Activated effector memory CD4-positive, alpha-beta T cell treated with Interleukin-2 at 50 U/mL for 16 hours (primary cell): Measurements from ENCODE around the gene CLEC4D.
"Not testable (repeated sequence)": the region's sequence is repeated elsewhere in the genome, so short reads cannot be mapped to it uniquely, and the experiment has no call there.

Experiments
- DNase-seq: peaks from one replicate; pipeline ENCODE4 v3.0.0-alpha.2; 2020

Gene CLEC4D

DNA sequence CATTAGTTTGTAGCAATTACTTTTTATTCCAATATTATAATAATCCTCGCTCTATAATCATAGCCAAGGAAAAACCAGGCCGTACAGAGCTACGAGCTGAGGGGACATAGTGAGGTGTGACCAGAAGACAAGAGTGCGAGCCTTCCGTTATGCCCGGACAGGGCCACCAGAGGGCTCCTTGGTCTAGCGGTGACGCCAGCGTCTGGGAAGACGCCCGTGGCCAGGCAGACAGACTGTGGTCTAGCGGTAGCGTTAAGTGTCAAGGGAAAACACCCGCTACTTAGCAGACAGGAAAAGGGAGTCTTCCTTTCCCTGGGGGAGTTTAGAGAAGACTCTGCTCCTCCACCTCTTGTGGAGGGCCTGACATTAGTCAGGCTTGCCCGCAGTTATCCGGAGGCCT lies 24.5 kb downstream of the CLEC4D start:
- not testable (repeated sequence) for DNase-seq

DNA sequence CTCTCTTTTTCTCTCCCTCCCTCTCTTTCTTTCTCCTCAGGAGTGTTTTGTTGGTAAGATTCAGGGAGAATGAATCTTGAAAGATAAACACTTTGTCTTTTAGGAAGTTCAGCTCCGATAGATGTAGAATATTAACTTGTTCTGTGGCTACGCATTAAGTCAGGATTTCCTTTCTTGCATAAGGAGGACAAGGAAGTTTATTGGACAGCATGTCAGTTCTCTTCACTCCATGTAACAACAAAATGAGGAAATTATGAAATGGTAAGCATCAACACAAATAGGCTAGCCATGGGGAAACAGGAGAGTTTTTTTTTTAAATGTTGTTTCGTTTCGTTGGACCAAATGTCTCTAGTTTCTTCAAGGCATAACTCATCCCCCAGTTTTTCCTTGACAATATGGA lies 27.5 kb downstream of the CLEC4D start, which contains the start of gene CLEC4E:
TSS of gene CLEC4E (minus strand) at position 75 of the 400 bp plus-strand sequence. CDS start 108 bp downstream, outside the sequence.
- not testable (repeated sequence) for DNase-seq

DNA sequence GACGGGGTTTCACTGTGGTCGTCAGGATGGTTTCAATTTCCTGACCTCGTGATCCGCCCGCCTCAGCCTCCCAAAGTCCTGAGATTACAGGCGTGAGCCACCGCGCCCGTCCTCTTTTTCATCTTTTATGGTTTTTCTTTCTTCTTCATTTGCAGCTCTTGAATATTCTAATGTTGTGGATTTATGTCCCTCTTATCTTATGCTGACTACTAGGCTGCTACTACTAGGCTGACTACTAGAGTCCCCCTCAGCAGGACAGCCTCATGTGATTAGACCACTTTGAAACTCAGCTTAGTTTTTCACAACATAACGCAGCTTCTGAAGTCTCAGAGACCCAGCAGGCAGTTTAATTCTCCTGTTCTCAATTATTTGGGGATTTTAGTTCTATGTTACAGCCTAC lies 28.3 kb downstream of the CLEC4D start:
- DNase-seq, result no peak

DNA sequence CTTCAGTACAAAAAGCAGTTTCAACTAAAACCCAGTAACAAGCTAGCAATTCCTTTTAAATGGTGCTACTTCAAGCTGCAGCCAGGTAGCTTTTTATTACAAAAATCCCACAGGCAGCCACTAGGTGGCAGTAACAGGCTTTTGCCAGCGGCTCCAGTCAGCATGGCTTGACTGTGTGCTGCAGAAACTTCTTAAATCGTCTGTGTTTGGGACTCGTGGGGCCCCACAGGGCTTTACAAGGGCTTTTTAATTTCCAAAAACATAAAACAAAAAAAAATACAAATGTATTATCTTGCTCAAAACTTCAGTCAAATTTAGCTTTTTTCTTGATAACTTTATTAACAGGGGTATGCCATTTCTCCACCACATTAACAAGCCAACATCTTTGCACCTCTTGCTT lies 31.0 kb downstream of the CLEC4D start:
- DNase-seq, result peak; percentile 44

DNA sequence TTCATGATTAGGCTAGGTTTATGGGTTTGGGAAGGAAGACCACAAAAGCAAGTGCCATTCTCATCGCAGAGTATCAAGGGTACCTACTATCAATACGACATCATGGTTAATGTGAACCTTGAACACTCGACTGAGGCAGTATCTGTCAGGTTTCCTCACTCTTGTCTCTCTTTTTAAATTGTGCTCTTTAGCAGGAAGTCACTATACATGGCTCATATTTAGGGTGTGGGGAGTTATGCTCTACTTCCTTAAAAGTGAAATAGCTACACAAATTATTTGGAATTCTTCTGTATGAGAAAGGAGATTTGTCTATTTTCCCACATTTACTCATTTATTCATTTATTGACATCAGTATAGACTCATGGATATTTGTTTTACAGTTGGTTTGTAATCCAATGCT lies 33.3 kb downstream of the CLEC4D start:
- DNase-seq, result no peak

DNA sequence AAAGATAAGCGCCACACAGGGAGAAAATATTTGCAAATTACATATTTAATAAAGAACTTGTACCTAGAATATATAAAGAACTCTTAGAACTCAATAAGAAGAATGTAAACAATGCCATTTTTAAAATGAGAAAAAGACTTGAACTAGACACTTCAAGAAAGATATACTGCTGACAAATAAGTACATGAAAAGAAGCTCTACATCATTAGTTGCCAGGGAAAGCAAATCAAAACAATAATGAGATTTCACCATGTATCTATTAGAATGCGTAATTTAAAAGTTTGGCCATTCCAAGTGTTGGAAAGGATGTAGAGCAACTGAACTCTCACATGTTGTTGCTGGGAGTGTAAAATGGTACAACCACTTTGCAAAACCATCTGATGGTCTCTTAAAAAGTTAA lies 34.3 kb downstream of the CLEC4D start:
- no peak for DNase-seq

DNA sequence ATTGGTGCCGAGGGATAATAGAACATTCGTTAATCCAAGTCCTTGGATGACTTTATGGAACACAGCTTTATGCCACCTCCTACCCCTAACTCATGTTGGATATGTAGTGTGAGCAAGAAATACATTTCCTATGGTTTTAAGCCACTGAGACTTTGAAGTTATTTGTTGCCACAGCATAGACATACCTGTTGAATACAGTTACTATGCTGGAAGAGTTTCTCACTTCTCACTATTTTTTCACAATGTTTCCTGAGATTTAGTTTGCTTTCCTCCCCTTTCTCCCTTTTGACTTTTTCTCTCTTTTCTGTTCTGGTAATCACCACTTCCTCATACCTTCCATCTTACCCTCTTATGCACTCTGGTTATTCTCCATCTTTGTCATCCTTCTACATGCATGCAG lies 34.9 kb downstream of the CLEC4D start:
- DNase-seq, result no peak

DNA sequence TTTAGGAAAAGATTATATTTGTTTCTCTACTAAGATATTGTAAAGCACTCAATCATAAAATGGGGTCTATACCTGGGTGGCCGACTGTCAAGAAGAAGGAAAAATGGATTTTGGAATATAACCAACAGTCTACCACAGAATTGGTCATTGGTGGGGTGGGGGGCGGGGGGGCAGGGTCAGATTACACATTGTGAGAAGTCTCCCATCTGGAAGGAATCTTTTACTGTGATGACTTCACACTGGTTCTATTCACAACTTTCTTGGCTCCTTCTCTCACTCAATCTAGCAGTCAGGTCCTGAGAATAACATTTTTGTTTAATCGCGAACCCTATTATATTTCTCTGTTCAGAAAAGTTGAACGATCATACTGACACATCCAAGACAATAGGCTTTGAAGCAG lies 36.1 kb downstream of the CLEC4D start:
- no peak for DNase-seq

DNA sequence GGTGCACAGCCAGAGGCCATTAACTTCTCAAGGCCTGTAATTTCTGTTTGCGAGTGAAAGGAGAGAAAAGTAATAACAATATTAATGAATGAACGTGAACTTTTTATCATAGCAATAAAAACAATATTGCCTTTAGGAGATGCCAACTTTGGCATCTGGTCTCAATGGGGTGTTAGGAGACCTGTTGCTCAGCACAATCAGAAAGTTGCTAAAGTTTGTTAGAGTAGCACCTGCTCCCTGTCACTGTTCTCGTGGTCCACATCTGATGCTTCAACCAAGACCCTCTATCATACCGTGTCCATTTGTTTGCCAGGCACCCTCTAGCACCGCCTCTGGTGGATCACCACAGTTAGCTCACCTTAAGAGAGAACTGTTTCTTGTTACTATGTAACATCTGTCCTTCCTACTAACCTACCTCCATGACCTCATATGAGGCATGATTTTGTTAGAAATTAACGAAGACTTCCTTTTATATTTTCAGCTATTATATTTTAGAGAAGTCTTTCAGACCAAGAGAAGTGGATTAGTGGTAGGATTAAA lies 39.9 kb downstream of the CLEC4D start:
- no peak for DNase-seq

DNA sequence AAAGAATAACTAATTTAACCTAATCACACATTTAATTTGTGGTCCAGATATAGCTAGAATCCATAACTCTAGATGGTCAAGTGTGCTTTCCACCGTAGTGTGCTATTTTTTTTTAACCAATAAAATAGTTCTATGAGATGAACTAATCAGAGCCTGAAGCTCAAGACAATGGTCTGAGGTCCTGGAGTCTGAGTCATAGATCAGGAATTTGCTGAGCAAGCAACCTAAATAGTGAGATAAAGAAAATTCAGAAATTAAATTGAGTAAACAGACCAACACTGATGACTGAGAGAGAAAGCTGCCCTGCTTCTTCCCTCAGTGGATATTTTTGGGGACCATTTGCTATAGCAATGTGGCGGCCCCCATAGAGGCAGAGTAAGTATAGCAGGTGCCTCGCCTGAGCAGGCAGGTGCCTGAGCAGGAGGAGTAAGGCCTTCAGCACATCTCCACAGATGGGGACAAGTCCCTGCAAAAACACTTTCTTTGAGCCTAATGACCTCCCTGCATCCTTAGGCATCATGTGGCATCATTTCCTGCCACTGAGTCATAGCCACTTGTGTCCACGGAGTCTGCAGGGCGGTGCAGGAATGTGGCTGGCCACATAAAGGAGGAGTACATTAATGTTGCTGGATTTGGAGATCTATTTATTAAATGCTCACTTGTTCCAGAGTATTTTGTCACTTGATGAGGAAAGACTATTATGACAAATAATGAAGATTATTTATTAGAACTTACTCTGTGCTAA lies 41.3 kb downstream of the CLEC4D start:
- DNase-seq, result no peak

DNA sequence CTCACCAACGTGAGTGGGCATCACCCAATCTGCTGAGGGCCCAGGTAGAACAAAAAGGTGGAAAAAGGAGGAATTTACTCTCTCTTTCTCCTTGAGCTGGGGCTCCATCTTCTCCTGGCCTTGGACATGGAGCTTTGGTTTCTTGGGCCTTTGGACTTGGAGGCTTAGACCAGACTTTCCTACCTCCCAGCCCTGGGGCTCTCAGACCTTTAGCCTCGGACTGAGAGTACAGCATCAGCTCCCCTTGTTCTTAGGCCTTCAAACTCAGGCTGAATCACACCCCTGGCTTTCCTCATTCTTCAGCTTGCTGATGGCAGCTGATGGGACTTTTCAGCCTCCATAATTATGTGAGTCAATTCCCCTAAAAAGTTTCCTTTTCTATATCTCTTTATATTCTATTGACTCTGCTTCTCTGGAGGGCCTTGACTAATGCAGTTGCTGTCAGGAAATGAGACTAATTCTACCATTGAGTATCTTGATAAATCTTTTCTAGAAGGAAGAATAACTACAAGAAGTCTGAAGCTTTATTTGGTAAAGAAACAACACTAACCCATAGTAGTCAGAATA lies 43.3 kb downstream of the CLEC4D start:
- no peak for DNase-seq

DNA sequence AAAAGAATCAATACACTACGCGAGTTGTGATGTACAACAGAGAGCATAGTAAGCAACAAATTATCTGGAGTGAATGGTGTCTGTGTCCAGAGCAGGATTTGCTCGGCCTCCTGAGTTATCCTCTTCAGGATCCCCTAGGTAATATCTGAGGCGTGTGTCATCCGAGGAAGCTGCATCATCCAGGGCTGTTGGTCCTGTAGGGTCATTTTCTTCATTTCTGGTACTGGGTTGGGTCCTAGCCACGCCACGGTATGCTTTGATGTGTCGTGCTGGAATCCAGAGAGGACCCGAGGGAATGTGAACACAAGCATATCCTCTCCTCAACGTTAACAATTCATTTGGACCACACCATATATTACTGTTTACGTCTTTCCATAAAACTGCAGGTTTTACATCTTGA lies 46.4 kb downstream of the CLEC4D start:
- DNase-seq, result no peak

DNA sequence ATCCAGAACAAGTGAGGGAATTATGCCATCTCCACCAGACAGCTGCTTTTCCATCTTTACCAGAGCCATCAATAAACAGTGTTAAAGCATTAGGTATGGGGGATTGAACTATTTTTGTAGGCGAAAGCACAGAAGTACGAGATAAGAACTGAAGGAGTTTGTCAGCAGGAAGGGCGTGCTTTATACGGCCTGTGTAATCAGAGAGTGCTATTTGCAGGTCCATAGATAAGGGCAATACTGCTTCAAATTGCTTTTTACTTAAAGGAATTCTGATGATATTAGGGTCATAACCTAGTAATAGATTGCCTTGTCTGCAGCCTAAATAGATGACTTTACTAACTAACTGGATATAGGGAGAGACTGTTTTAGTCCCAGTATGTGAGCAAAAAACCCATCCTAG lies 47.7 kb downstream of the CLEC4D start:
- DNase-seq, result no peak

DNA sequence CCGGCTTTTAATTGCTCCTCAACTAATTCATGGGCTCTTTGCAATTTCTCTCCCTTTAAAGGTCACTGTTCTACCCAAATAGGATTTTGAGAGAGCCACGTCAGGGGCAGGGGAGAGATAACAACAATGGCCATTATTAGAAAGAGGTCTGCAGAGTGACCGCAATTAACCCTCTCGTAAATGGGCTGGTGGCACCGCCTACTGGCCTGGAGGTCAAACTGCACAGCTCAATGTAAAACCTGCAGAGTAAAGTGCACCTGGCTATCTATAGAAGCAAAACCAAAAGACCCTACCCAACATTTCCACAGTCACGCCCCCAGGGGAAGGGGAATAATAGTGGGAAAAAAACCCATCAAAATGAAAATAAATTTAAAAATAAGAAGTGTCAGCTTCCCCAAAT lies 49.0 kb downstream of the CLEC4D start:
- no peak for DNase-seq

DNA sequence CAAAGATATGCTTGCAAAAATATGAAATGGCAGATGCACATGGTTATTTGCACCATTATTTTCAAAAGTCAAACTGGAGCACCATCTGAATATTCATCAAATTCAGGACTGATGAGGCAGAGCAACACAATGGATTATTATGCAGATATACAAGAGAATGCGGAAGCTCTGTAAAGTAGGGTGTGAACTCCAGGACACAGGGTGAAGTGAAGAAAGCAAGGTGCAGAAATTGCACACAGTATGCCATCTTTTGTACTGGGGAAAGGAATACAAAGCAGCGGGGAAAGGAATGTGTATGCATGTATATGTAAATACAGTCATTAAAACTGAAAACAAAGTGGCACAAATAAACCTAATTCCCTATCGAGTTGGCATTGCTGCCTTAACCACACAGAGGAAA lies 50.1 kb downstream of the CLEC4D start:
- no peak for DNase-seq

DNA sequence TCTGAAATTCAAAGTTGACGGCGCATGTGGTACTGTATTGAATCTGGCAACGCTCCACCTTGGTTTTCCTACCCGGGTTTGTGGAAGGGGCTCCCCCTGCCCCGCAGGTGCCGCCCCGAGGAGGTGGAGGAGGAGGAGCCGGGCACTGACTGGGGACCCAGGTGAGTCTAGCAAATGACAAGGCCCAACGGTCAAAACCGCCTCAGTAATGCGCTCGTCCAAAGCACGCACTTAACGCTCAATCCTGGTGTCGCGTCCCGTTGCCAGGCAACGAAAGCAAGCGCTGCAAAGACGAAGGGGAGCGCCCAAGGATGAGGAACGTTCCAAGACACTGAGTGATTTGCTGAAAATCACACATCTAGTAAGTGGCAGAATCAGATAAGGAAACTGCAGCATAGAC lies 51.4 kb downstream of the CLEC4D start:
- no peak for DNase-seq

DNA sequence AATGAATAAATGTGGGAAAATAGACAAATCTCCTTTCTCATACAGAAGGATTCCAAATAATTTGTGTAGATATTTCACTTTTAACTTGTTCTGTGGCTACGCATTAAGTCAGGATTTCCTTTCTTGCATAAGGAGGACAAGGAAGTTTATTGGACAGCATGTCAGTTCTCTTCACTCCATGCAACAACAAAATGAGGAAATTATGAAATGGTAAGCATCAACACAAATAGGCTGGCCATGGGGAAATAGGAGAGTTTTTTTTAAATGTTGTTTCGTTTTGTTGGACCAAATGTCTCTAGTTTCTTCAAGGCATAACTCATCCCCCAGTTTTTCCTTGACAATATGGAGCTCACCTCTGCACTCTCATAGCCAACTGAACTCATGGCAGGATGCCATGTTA lies 52.7 kb downstream of the CLEC4D start:
- not testable (repeated sequence) for DNase-seq

DNA sequence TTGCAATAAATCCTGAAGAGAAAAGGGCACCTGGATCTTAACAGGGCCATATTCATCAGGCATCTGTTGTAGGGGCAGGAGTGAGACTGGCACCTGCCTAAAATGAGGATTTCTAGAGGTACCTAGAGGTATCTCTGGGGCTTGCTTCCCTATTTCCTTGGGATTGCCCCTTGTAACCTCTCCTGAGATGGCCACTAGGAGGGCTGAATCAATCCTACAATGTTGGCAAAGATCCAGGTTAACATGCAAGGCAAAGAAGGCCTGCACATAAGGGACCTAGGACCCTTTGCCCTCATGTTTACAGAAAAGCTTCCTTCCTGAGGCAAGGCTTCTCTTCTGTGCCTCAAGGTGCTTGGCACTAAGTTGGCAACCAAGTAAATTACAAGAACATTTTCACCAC lies 53.2 kb downstream of the CLEC4D start:
- no peak for DNase-seq
